ENCODE data around the gene TYRO3. TPM values are rescaled to one million over a fixed set of nuclear protein-coding genes. Genes with fewer than 3 reads are reported as not detected.
"Not testable (repeated sequence)": the region's sequence is repeated elsewhere in the genome, so short reads cannot be mapped to it uniquely, and the experiment has no call there.

Gene TYRO3
- polyA plus RNA-seq, 1 donor: 131 TPM

GRCh38 chr15:41571948-41572347 is 12.9 kb downstream of the TYRO3 start:
- no peak for DNase-seq

DNA sequence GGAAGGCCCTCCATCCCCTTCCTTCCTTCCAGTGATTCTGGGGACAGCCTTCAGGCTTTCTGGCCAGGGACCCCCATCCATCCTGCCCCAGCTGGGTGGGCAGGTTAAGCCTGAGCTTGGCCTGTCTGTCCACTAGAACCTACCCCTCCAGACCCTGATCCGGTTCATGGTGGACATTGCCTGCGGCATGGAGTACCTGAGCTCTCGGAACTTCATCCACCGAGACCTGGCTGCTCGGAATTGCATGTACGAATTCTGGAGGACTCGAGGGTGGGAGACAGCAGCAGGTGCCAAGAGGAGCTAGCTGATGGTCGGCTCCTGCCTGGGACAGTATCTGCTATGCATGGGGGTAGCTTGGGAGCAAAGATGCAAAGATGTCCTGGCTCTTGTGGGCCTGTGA is 13.9 kb downstream of the TYRO3 start:
- DNase-seq: no peak

- no peak for DNase-seq
Measured at GRCh38 chr15:41573396-41573795, 14.4 kb downstream of the TYRO3 start.

DNA sequence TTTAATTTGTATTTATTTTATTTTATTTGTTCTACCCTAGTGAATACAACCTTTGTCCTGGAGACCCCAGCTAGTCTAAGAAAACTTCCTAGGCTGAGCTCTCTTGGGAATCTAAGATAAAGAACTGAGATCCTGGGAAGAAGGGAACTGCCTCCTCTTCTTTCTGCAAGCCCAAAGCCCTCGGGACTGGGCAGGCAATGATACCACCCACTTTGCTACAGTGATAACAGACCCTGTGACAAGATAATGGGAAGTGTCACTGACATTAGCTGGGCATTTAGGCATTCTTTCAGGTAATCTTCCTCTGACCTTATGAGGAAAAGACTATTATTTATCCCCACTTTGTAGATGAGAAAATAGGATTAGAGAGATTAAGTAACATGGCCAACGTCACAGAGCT is 15.1 kb downstream of the TYRO3 start:
- DNase-seq: no peak

GRCh38 chr15:41575282-41575681 is 16.3 kb downstream of the TYRO3 start:
- no peak for DNase-seq

DNA sequence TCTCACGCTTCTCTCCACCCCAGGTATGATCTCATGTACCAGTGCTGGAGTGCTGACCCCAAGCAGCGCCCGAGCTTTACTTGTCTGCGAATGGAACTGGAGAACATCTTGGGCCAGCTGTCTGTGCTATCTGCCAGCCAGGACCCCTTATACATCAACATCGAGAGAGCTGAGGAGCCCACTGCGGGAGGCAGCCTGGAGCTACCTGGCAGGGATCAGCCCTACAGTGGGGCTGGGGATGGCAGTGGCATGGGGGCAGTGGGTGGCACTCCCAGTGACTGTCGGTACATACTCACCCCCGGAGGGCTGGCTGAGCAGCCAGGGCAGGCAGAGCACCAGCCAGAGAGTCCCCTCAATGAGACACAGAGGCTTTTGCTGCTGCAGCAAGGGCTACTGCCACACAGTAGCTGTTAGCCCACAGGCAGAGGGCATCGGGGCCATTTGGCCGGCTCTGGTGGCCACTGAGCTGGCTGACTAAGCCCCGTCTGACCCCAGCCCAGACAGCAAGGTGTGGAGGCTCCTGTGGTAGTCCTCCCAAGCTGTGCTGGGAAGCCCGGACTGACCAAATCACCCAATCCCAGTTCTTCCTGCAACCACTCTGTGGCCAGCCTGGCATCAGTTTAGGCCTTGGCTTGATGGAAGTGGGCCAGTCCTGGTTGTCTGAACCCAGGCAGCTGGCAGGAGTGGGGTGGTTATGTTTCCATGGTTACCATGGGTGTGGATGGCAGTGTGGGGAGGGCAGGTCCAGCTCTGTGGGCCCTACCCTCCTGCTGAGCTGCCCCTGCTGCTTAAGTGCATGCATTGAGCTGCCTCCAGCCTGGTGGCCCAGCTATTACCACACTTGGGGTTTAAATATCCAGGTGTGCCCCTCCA is 19.1 kb downstream of the TYRO3 start:
- no peak for DNase-seq

GRCh38 chr15:41578736-41579383 is 19.8 kb downstream of the TYRO3 start:
- DNase-seq: no peak

- DNase-seq: no peak
Measured at GRCh38 chr15:41581110-41581509, 22.1 kb downstream of the TYRO3 start.

GRCh38 chr15:41583795-41584194 is 24.8 kb downstream of the TYRO3 start:
- no peak for DNase-seq

DNA sequence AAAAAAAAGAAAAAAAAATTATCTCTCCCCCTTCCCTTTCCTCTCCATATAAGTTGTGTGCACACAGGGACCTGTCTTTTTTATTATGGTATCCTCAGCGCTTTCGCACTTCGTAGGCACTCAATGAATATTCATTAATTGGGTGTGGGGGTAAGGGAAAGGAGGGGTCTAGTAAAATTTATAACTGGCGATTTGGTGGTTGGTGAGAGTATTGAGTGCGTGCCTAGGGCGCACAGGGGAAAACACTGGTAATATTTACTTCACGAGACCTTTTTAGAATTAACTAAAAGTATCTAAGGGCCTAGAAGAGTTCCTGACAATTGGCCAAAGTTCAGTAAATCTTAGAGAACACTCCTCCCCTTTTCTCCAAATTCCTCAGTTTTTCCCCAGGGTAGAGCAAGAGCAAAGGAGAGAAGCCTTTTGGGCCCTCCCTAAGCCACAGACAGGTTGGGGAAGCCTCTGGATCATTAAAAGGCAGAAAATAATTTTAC is 25.7 kb downstream of the TYRO3 start:
- no peak for DNase-seq

DNA sequence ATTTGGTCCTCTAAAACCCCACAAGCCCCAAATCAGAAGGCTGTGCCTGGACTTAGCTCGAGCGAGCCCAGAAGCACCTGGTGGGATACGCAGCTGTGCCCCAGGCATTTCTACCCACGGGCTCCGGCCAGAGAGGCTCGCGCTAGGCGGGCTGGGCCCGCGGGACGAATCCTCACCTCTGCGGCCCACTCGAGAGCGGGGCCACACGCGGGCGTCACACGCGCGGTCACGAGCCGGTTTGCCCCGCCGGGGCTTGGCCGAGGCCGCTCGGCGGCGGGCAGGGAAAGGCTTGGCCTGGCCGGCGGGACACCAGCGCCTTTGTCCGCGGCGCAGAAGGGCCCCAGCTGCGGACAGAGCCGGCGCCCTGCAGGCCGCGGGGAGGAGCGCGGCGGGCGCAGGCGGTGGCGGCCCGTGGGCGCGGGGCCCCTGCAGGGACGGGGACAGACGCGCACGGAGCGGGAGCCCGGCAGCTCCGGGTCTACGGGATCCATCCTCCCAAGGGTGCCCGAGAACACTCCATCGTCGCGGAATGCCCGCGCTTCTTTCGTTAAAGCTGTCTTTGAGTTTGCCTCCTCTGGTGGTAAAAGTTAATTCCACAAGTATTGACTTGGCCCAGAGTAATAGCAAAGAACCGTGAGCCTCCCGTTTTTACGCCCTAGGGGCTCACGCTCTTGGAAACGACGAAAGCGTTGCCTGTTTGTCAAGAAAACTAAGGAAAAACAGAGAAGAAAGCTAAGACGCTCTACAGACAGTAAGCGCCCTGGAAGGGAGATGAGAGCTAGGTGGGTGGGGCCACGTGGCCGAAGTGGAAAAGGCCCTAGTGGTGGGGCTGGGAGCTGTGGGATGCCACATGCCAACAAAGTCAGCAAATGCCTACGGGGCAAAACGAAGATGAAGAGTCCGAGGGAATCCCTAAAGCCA is 26.4 kb downstream of the TYRO3 start:
- no peak for DNase-seq

GRCh38 chr15:41586531-41587282 is 27.7 kb downstream of the TYRO3 start:
- not testable (repeated sequence) for DNase-seq

- DNase-seq: not testable (repeated sequence)
Measured at GRCh38 chr15:41589018-41589417, 30.0 kb downstream of the TYRO3 start.

DNA sequence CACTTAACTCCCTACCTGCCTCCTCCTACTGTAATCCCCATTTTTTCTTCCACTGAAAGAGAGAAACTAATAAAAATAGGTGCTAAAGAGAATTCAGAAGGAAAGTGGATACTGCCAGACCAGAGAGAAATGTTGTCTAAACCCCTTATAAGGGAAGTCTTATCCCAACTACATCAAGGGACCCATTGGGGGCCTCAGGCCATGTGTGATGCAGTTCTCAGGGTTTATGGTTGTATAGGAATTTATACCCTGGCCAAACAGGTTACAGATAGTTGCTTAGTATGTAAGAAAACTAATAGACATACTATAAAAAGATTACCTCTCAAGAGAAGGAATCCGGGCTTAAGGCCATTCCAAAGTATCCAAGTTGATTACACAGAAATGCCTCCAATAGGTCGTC is 30.6 kb downstream of the TYRO3 start:
- DNase-seq: not testable (repeated sequence)

GRCh38 chr15:41591217-41591616 is 32.2 kb downstream of the TYRO3 start:
- DNase-seq: not testable (repeated sequence)

GRCh38 chr15:41592718-41593117 is 33.7 kb downstream of the TYRO3 start:
- DNase-seq: not testable (repeated sequence)

DNA sequence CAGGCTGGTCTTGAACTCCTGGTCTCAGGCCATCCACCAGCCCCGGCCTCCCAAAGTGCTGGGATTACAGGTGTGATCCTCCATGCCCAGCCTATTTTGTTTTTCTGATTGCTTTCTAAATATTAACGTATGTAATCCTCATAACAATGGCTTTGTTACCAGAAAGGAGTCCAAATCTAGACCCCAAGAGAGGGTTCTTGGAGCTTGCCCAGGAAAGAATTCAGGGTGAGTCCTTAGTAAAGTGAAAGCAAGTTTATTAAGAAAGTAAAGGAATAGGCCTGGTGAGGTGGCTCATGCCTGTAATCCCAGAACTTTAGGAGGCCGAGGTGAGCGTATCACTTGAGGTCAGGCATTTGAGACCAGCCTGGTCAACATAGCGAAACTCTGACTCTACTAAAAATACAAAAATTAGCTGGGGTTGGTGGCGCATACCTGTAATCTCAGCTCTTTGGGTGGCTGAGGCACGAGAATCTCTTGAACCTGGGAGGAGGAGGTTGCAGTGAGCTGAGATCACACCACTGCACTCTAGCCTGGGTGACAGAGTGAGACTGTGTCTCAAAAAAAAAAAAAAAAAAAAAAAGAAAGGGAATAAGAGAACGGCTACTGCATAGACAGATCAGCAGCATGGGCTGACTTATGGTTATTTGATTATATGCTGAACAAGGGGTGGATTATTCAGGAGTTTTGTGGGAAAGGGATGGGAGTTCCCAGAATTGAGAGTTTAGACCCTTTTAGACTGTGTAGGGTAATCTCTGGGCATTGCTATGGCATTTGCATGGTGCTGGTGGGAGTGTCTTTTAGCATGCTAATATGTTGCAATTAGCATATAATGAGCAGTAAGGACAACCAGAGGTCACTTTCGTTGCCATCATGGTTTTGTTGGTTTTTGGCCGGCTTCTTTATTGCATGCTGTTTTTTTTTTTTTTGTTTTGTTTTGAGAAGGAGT is 36.1 kb downstream of the TYRO3 start:
- DNase-seq: no peak

DNA sequence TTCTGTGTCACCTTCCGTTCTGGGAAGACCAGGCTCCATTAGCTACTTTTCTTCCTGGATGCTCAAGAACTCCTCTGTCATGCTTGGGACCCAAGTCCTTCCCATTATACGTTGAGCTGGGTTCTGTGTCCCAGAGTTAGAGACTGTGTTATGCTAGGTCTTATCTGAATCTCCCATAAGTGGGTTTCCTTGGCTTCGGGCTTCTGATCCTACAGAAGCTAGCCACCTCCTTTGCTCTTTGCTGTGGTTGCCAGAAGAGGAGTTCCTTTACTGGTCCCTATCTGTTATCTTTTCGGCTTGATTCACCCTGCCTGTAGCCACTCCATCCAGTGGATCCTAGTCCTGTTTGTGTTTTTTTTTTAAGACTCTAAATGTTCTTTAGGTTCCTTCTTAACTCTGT is 38.0 kb downstream of the TYRO3 start:
- no peak for DNase-seq

DNA sequence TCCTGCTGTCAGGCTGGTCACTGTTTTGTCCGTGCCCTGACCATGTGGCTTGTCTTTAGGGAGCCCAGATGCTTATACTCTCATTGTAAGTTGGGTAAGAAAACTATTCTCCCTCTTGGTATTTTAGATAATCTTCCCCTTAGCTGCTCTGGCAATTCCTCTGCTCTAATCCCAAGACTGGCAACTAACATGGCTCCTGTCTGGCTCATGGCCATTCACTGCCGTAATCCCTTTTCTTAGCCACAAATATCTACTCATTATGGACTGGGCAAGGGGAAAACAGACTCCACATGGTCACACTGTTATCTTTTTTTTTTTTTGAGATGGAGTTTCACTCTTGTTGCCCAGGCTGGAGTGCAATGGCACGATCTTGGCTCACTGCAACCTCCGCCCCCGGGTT is 38.8 kb downstream of the TYRO3 start:
- no peak for DNase-seq

- no peak for DNase-seq
Measured at GRCh38 chr15:41599061-41599460, 40.0 kb downstream of the TYRO3 start.
